SK-N-SH (cell line): ENCODE results near the gene MYO1C. TPM values are rescaled to one million over a fixed set of nuclear protein-coding genes. Genes with fewer than 3 reads are reported as not detected.
"Not testable (repeated sequence)": the region's sequence is repeated elsewhere in the genome, so short reads cannot be mapped to it uniquely, and the experiment has no call there.

ENCODE experiments used
- CTCF ChIA-PET: fragments of 300-600, 350-600 bp; formaldehyde crosslinking; extraction: SDS; loops from one replicate; lab custom pipeline; 2021; lab: Yijun Ruan, JAX
- POLR2A ChIA-PET: fragments of 350-600 bp; sonication (Branson Sonifier 250); formaldehyde crosslinking; extraction: SDS; loops from one replicate; lab custom pipeline; 2020; ENCODE audit warnings: antibody characterized with exemption, inconsistent platforms; lab: Yijun Ruan, JAX
- DNase-seq: peaks from one replicate; pipeline ENCODE4 v3.0.0; 2012
- H2AFZ ChIP-seq: fragments of 200-600 bp; sonication (generic); 2 replicates; pipeline ENCODE4 v1.8.1; 2016; ENCODE audit warnings: antibody characterized with exemption, mild to moderate bottlenecking, low read depth
- H3F3A ChIP-seq: fragments of 200-600 bp; sonication (generic); replicated peaks from 2 replicates; pipeline ENCODE3; 2016; ENCODE audit warnings: antibody characterized with exemption, mild to moderate bottlenecking; ENCODE audit not compliant: insufficient read depth
- H3K27ac ChIP-seq, 2 experiments: fragments of 200-500 bp in 1 of 2; fragments of 200-600 bp in 1 of 2; sonication (Bioruptor generic) in 1 of 2; sonication (generic), shearing (Covaris generic) in 1 of 2; 2 replicates each; pipeline versions ENCODE4 v1.5.1 to v1.6.1; 2014 to 2016; ENCODE audit warnings: low read depth in 2 of 2, inconsistent platforms in 1 of 2, low read length in 1 of 2, mild to moderate bottlenecking in 1 of 2, mixed read lengths in 1 of 2
- H3K27me3 ChIP-seq: fragments of 200-600 bp; sonication (generic), shearing (Covaris generic); 2 replicates; pipeline ENCODE4 v1.6.1; 2016; ENCODE audit warnings: mixed run types; ENCODE audit not compliant: insufficient read depth
- H3K36me3 ChIP-seq, 2 experiments: fragments of 200-500 bp in 1 of 2; fragments of 200-600 bp in 1 of 2; sonication (Bioruptor generic) in 1 of 2; sonication (generic) in 1 of 2; replicated peaks in 1 of 2; 2 replicates each; pipeline versions ENCODE3 to v1.5.1; 2014 to 2016; ENCODE audit warnings: low read length in 1 of 2, mild to moderate bottlenecking in 1 of 2; ENCODE audit not compliant: insufficient read depth in 2 of 2, control insufficient read depth in 1 of 2
- H3K4me1 ChIP-seq, 2 experiments: fragments of 200-500 bp in 1 of 2; fragments of 200-600 bp in 1 of 2; sonication (Bioruptor generic) in 1 of 2; sonication (generic), shearing (Covaris generic) in 1 of 2; 2 replicates each; pipeline versions ENCODE4 v1.5.1 to v1.6.1; 2014 to 2016; ENCODE audit warnings: low read depth in 1 of 2, low read length in 1 of 2, mixed run types in 1 of 2; ENCODE audit not compliant: insufficient read depth in 2 of 2, control insufficient read depth in 1 of 2
- H3K4me2 ChIP-seq: fragments of 200-600 bp; sonication (generic), shearing (Covaris generic); 2 replicates; pipeline ENCODE4 v1.6.1; 2017; ENCODE audit warnings: mixed run types
- H3K4me3 ChIP-seq, 2 experiments: fragments of 200-500 bp in 1 of 2; fragments of 200-600 bp in 1 of 2; sonication (Bioruptor generic) in 1 of 2; sonication (generic), shearing (Covaris generic) in 1 of 2; 2 replicates each; pipeline versions ENCODE4 v1.5.1 to v1.8.1; 2014 to 2016; ENCODE audit warnings: low read depth in 2 of 2, inconsistent platforms in 1 of 2, low read length in 1 of 2, mild to moderate bottlenecking in 1 of 2, mixed read lengths in 1 of 2, moderate library complexity in 1 of 2
- H3K79me2 ChIP-seq: fragments of 200-600 bp; sonication (generic); 2 replicates; pipeline ENCODE4 v1.8.1; 2017; ENCODE audit warnings: mild to moderate bottlenecking; ENCODE audit not compliant: insufficient read depth
- H3K9ac ChIP-seq: fragments of 200-600 bp; sonication (generic); 2 replicates; pipeline ENCODE4 v1.6.1; 2017; ENCODE audit warnings: mixed run types
- H3K9me2 ChIP-seq: fragments of 200-600 bp; sonication (generic); 2 replicates; pipeline ENCODE4 v1.6.1; 2017; ENCODE audit warnings: mixed run types
- H3K9me3 ChIP-seq: fragments of 200-600 bp; sonication (generic); 2 replicates; pipeline ENCODE4 v1.6.1; 2017; ENCODE audit warnings: mixed run types, mild to moderate bottlenecking, moderate library complexity
- H4K20me1 ChIP-seq: fragments of 200-600 bp; sonication (generic); 2 replicates; pipeline ENCODE4 v1.6.1; 2017; ENCODE audit warnings: mild to moderate bottlenecking, mixed run types; ENCODE audit not compliant: insufficient read depth
- ELF1 ChIP-seq: IDR thresholded peaks from 2 replicates; pipeline ENCODE4 v1.4.0; 2012
- FOSL2 ChIP-seq: IDR thresholded peaks from 2 replicates; pipeline ENCODE4 v1.4.0; 2012; ENCODE audit warnings: low read depth, mild to moderate bottlenecking, moderate library complexity, borderline replicate concordance
- FOXM1 ChIP-seq: IDR thresholded peaks from 2 replicates; pipeline ENCODE4 v1.4.0; 2012; ENCODE audit warnings: low read depth, mild to moderate bottlenecking
- GABPA ChIP-seq: IDR thresholded peaks from 2 replicates; pipeline ENCODE4 v1.4.0; 2012; ENCODE audit warnings: low read depth, mild to moderate bottlenecking
- JUND ChIP-seq: IDR thresholded peaks from 2 replicates; pipeline ENCODE4 v1.4.0; 2012
- MAX ChIP-seq: IDR thresholded peaks from 2 replicates; pipeline ENCODE4 v1.4.0; 2012; ENCODE audit warnings: low read depth
- MEF2A ChIP-seq: IDR thresholded peaks from 2 replicates; pipeline ENCODE4 v1.4.0; 2012; ENCODE audit warnings: low read depth, borderline replicate concordance
- MXI1 ChIP-seq: IDR thresholded peaks from 2 replicates; pipeline ENCODE4 v1.6.1; 2012; ENCODE audit warnings: mild to moderate bottlenecking, low read depth, low read length, improper control_type of control experiment
- NRF1 ChIP-seq: IDR thresholded peaks from 2 replicates; pipeline ENCODE4 v1.6.1; 2012; ENCODE audit warnings: low read depth, mild to moderate bottlenecking, low read length
- PBX3 ChIP-seq: IDR thresholded peaks from 2 replicates; pipeline ENCODE4; 2012
- POLR2AphosphoS5 ChIP-seq: IDR thresholded peaks from 2 replicates; pipeline ENCODE4 v1.6.1; 2012; ENCODE audit warnings: low read depth, low read length
- RAD21 ChIP-seq: IDR thresholded peaks from 2 replicates; pipeline ENCODE4 v1.6.1; 2012; ENCODE audit warnings: mild to moderate bottlenecking, low read length
- RCOR1 ChIP-seq: fragments of 150-350 bp; IDR thresholded peaks from 2 replicates; pipeline ENCODE4 v1.6.1; 2017; ENCODE audit warnings: antibody characterized with exemption, low read length
- TCF12 ChIP-seq: IDR thresholded peaks from 2 replicates; pipeline ENCODE4 v1.4.0; 2012
- TEAD4 ChIP-seq: IDR thresholded peaks from 2 replicates; pipeline ENCODE4 v1.4.0; 2012; ENCODE audit warnings: mild to moderate bottlenecking, borderline replicate concordance; ENCODE audit not compliant: insufficient read depth
- USF1 ChIP-seq: IDR thresholded peaks from 2 replicates; pipeline ENCODE4 v1.4.0; 2012; ENCODE audit warnings: low read depth, borderline replicate concordance
- WGBS: methylation state at CpG from one replicate; pipeline ENCODE4 v1.1.6; 2017; ENCODE audit warnings: low lambda C conversion rate; 5-methylcytosine and 5-hydroxymethylcytosine counted together
- polyA plus RNA-seq, 3 experiments: library from polyadenylated mRNA; depleted of rRNA; stranded (reverse); fragments of >200 nt; gene quantifications; 2 replicates each; pipeline ENCODE4 v1.2.3, GENCODE V29; 2012
- TF ChIP-seq, protein P1 (sequence below): fragments of 150-350 bp; IDR thresholded peaks from 2 replicates; pipeline ENCODE4 v1.6.1; 2016; ENCODE audit warnings: mild to moderate bottlenecking, low read depth, low read length

Gene MYO1C
- polyA plus RNA-seq, 1 of the 3 experiments (the other 2 are of a cell fraction): 102 TPM

GRCh38 chr17:1447052-1447451 lies 45.4 kb downstream of the MYO1C start:
- TF ChIP-seq ELF1 (no peak), FOXM1 (no peak), GABPA (no peak), JUND (no peak), NRF1 (no peak)
- TF ChIP-seq, protein P1, sequence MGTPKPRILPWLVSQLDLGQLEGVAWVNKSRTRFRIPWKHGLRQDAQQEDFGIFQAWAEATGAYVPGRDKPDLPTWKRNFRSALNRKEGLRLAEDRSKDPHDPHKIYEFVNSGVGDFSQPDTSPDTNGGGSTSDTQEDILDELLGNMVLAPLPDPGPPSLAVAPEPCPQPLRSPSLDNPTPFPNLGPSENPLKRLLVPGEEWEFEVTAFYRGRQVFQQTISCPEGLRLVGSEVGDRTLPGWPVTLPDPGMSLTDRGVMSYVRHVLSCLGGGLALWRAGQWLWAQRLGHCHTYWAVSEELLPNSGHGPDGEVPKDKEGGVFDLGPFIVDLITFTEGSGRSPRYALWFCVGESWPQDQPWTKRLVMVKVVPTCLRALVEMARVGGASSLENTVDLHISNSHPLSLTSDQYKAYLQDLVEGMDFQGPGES: no peak
- no peaks in the 10 kb centered on the region for H3K9me2 ChIP-seq
- H4K20me1 ChIP-seq: peaks cover 97% of the 10 kb centered on the region
- WGBS: 93% methylated on average over 7 of the region's 7 CpGs
- no peak overlapping the region for H3K4me3 ChIP-seq
- H3K4me1 ChIP-seq: no peaks in the 10 kb centered on the region
- peaks cover 2 to 15% of the 10 kb centered on the region in 2 experiments for H3K36me3 ChIP-seq
- ChIA-PET POLR2A (no interaction called here), CTCF (no interaction called here)
- no peaks in the 10 kb centered on the region for H3K9me3 ChIP-seq
- H3K4me2 ChIP-seq: no peak overlapping the region
- no peak overlapping the region for H2AFZ ChIP-seq
- peaks cover 100% of the 10 kb centered on the region for H3K79me2 ChIP-seq
- H3K9ac ChIP-seq: no peak overlapping the region
- DNase-seq: no peak
- no peaks in the 10 kb centered on the region for H3K27me3 ChIP-seq
- peaks cover 10% of the 10 kb centered on the region for H3F3A ChIP-seq
- H3K27ac ChIP-seq: no peak overlapping the region

DNA sequence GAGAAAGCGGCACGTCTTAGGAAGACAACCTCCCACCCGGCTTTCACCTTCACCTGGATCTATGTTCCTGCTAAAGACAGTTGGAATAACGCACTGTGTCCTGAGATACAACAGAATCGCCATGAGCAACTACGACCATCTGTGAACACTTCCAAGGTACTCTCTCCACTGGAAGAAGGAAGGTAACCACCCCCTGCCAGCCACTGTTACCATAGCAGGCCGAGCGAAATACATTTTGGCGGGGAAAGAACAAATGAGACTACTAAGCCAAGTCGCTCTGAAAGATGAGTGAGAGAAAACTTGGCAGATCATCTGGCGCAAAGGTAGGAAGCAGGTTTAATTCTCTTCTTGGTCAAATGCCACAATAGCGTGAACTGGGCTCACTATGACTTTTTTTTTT lies 46.3 kb downstream of the MYO1C start:
- WGBS: 98% methylated on average over 12 of the region's 12 CpGs
- Histone ChIP-seq H3K9me3 (no peaks in the 10 kb centered on the region), H3K27me3 (no peaks in the 10 kb centered on the region), H4K20me1 (peaks cover 94% of the 10 kb centered on the region), H3K4me1 (no peaks in the 10 kb centered on the region), H3K4me3 (no peak overlapping the region), H3K4me2 (no peak overlapping the region), H3K9me2 (no peaks in the 10 kb centered on the region), H3K27ac (no peak overlapping the region), H2AFZ (no peak overlapping the region), H3K79me2 (peaks cover 100% of the 10 kb centered on the region), H3K9ac (no peak overlapping the region), H3F3A (peaks cover 10% of the 10 kb centered on the region), H3K36me3 (peaks cover 0 to 10% of the 10 kb centered on the region in 2 experiments)
- DNase-seq: no peak
- ChIA-PET CTCF (no interaction called here), POLR2A (interaction anchor here (0.9 to 1.0 kb wide), 2 partner anchors 10 to 11 kb away, joined by 3 to 6 read pairs; partner anchors contain the start of gene CRK)
- TF ChIP-seq PBX3: no peak
- TF ChIP-seq USF1: no peak
- TF ChIP-seq MXI1: no peak
- TF ChIP-seq MEF2A: no peak
- TF ChIP-seq TEAD4: no peak
- TF ChIP-seq, protein P1: no peak
- TF ChIP-seq FOSL2: no peak
- no peak for TF ChIP-seq RCOR1
- no peak for TF ChIP-seq NRF1
- no peak for TF ChIP-seq MAX
- no peak for TF ChIP-seq FOXM1
- no peak for TF ChIP-seq TCF12
- no peak for TF ChIP-seq RAD21
- no peak for TF ChIP-seq POLR2AphosphoS5

GRCh38 chr17:1445695-1446094 lies 46.8 kb downstream of the MYO1C start:
- H3K4me2 ChIP-seq, H3K4me1 ChIP-seq, H3K27me3 ChIP-seq, H3K9me3 ChIP-seq, H3K27ac ChIP-seq, DNase-seq, H2AFZ ChIP-seq, H3K4me3 ChIP-seq, H3F3A ChIP-seq, H3K9me2 ChIP-seq, H3K9ac ChIP-seq: not testable (repeated sequence)
- H3K36me3 ChIP-seq: peaks cover 0 to 10% of the 10 kb centered on the region in 2 experiments
- POLR2A ChIA-PET: interaction anchor here (0.9 to 1.0 kb wide), 2 partner anchors 10 to 11 kb away, joined by 3 to 6 read pairs; partner anchors contain the start of gene CRK
- CTCF ChIA-PET: interaction anchor here (1.6 kb wide), 1 partner anchor 80 kb away, joined by 4 read pairs; no protein-coding TSS in a partner anchor
- peaks cover 89% of the 10 kb centered on the region for H4K20me1 ChIP-seq
- 97% methylated on average over 4 of the region's 4 CpGs for WGBS
- peaks cover 100% of the 10 kb centered on the region for H3K79me2 ChIP-seq
